ENCODE data around the gene RPSA.

GRCh38 chr3:39387411-39387975 lies 19.0 kb upstream of the RPSA start:
- TF ChIP-seq CTCF (IDR thresholded peaks at IDR 0.05) (no peak), POLR2A (IDR thresholded peaks at IDR 0.05) (no peak), POLR2AphosphoS5 (IDR thresholded peaks at IDR 0.05) (no peak), EP300 (IDR thresholded peaks at IDR 0.05) (no peak)
